IPS DF 19.7 (cell line): ENCODE results near the gene PRELID3B.
"Not testable (repeated sequence)": the region's sequence is repeated elsewhere in the genome, so short reads cannot be mapped to it uniquely, and the experiment has no call there.

Experiments used
- DNase-seq: peaks from one replicate; pipeline ENCODE4 v3.0.0-alpha.2; 2013; ENCODE audit warnings: low read depth, low spot score

The PRELID3B gene

GRCh38 chr20:59026904-59027740, 15.5 kb downstream of the PRELID3B start:
- DNase-seq = no peak

- no peak for DNase-seq
Observed at GRCh38 chr20:59025511-59025910, 17.1 kb downstream of the PRELID3B start.

- no peak for DNase-seq
Observed at GRCh38 chr20:59025086-59025485, 17.5 kb downstream of the PRELID3B start.

- no peak for DNase-seq
Observed at GRCh38 chr20:59024111-59024530, 18.5 kb downstream of the PRELID3B start.

- no peak for DNase-seq
Observed at GRCh38 chr20:59023616-59024015, 19.0 kb downstream of the PRELID3B start.

- no peak for DNase-seq
Observed at GRCh38 chr20:59022754-59023153, 19.8 kb downstream of the PRELID3B start.

GRCh38 chr20:59020938-59021551, 21.5 kb downstream of the PRELID3B start:
- DNase-seq = no peak

GRCh38 chr20:59019217-59019616, 23.4 kb downstream of the PRELID3B start, which contains the start of gene TUBB1:
Gene TUBB1, plus strand, starts transcription at chr20:59019429. Its CDS starts 94 bp downstream, at chr20:59019523.
- DNase-seq = no peak

GRCh38 chr20:59018817-59019216, 23.8 kb downstream of the PRELID3B start:
- no peak for DNase-seq

- no peak for DNase-seq
Observed at GRCh38 chr20:59017493-59018231, 24.9 kb downstream of the PRELID3B start.

- no peak for DNase-seq
Observed at GRCh38 chr20:59016795-59017492, 25.6 kb downstream of the PRELID3B start.

- no peak for DNase-seq
Observed at GRCh38 chr20:59015812-59016711, 26.5 kb downstream of the PRELID3B start.

GRCh38 chr20:59015411-59015810, 27.2 kb downstream of the PRELID3B start:
- no peak for DNase-seq

GRCh38 chr20:59014680-59015389, 27.8 kb downstream of the PRELID3B start:
- DNase-seq = no peak

- DNase-seq = no peak
Observed at GRCh38 chr20:59013959-59014608, 28.5 kb downstream of the PRELID3B start.

- DNase-seq = no peak
Observed at GRCh38 chr20:59013031-59013951, 29.3 kb downstream of the PRELID3B start.

GRCh38 chr20:59011874-59012157, 30.8 kb downstream of the PRELID3B start:
- not testable (repeated sequence) for DNase-seq
